ENCODE measurements around the gene TMEM94. TPM values are rescaled to one million over a fixed set of nuclear protein-coding genes. Genes with fewer than 3 reads are reported as not detected.
"Not testable (repeated sequence)": the region's sequence is repeated elsewhere in the genome, so short reads cannot be mapped to it uniquely, and the experiment has no call there.

The TMEM94 gene
- total and polyA plus RNA-seq, 8 donors = 29.9 to 64.9 (median 39.3) TPM

GRCh38 chr17:75447951-75448856 lies 8.2 kb upstream of the TMEM94 start:
- ATAC-seq = no peak
- WGBS, 2 donors = 69 to 73% methylated on average over 17 of the region's 17 CpGs

DNA sequence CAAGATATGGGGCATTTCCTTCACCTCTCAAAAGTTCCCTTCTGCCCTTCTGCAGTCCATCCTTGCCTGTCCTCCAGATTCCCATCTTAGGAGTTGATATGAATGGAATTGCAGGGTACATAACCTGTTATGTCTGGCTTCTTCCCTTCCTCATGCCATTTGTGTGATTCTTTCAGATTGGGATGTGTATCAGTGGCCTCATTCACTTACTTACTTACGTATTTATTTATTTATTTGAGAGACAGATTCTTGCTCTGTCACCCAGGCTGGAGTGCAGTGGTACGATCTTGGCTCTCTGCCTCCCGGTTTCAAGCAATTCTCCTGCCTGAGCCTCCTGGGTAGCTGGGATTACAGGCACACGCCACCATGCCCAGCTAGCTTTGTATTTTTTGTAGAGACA lies 6.2 kb upstream of the TMEM94 start:
- FAIRE-seq (no peak), DNase-seq (no peak), ATAC-seq (no peak)
- Histone ChIP-seq H3K4me3 (no peak overlapping the region), H3K27me3 (no peaks in the 10 kb centered on the region), H3K36me3 (no peaks in the 10 kb centered on the region), H3K27ac (no peak overlapping the region), H3K4me1 (no peaks in the 10 kb centered on the region), H3K9me3 (no peaks in the 10 kb centered on the region)
- 72 to 78% methylated on average over 4 of the region's 4 CpGs for WGBS, 2 donors
- intact Hi-C loops (cut with DNase I) = no loop called here
- TF ChIP-seq, protein P1, sequence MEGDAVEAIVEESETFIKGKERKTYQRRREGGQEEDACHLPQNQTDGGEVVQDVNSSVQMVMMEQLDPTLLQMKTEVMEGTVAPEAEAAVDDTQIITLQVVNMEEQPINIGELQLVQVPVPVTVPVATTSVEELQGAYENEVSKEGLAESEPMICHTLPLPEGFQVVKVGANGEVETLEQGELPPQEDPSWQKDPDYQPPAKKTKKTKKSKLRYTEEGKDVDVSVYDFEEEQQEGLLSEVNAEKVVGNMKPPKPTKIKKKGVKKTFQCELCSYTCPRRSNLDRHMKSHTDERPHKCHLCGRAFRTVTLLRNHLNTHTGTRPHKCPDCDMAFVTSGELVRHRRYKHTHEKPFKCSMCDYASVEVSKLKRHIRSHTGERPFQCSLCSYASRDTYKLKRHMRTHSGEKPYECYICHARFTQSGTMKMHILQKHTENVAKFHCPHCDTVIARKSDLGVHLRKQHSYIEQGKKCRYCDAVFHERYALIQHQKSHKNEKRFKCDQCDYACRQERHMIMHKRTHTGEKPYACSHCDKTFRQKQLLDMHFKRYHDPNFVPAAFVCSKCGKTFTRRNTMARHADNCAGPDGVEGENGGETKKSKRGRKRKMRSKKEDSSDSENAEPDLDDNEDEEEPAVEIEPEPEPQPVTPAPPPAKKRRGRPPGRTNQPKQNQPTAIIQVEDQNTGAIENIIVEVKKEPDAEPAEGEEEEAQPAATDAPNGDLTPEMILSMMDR (IDR thresholded peaks at IDR 0.05) = no peak

More at GRCh38 chr17:75447951-75448856, 8.2 kb upstream of the TMEM94 start:
- DNase-seq (no peak), FAIRE-seq (no peak)
- H3K9me3 ChIP-seq = no peaks in the 10 kb centered on the region
- no peaks in the 10 kb centered on the region for H3K36me3 ChIP-seq
- H3K27me3 ChIP-seq = no peaks in the 10 kb centered on the region
- no peak overlapping the region for H3K4me3 ChIP-seq
- TF ChIP-seq, protein P1 (IDR thresholded peaks at IDR 0.05) = no peak
- no peak overlapping the region for H3K27ac ChIP-seq
- intact Hi-C loops (cut with DNase I) = no loop called here
- H3K4me1 ChIP-seq = no peaks in the 10 kb centered on the region

GRCh38 chr17:75454193-75454592 lies 2.2 kb upstream of the TMEM94 start:
- no peaks in the 10 kb centered on the region for H3K27me3 ChIP-seq
- TF ChIP-seq, protein P1 (IDR thresholded peaks at IDR 0.05) = no peak
- peaks cover 0 to 15% (median 4%) of the 10 kb centered on the region in 3 donors for H3K4me1 ChIP-seq
- no peaks in the 10 kb centered on the region for H3K9me3 ChIP-seq
- H3K36me3 ChIP-seq = no peaks in the 10 kb centered on the region
- FAIRE-seq (no peak), DNase-seq (no peak), ATAC-seq (no peak)
- intact Hi-C loops (cut with DNase I) = no loop called here
- no peak overlapping the region for H3K27ac ChIP-seq
- no peak overlapping the region for H3K4me3 ChIP-seq

DNA sequence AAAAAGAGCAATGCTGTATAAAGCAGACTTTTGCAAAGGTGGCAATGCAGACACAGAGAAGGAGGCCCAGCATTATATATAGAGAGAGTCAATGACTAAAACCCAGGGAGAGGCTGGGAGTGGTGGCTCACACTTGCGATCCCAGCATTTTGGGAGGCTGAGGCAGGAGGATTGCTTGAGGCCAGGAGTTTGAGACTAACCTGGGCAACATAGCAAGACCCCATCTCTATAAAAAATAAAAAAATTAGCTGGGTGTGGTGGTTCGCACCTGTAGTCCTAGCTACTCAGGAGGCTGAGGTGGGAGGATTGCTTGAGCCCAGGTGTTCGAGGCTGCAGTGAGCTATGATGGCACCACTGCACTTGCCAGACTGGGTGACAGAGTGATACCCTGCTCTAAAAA lies 1.8 kb upstream of the TMEM94 start:
- FAIRE-seq; H3K9me3 ChIP-seq; DNase-seq; H3K27ac ChIP-seq; H3K27me3 ChIP-seq; H3K4me3 ChIP-seq; ATAC-seq; intact Hi-C loops (cut with DNase I); H3K36me3 ChIP-seq: not testable (repeated sequence)
- H3K4me1 ChIP-seq = peaks cover 0 to 15% (median 4%) of the 10 kb centered on the region in 3 donors
- WGBS, 2 donors = 94 to 99% methylated on average over 3 of the region's 3 CpGs

GRCh38 chr17:75456039-75456416 lies 407 bp upstream of the TMEM94 start:
- DNase-seq (peak in 1 of 6 donors; percentile 13), FAIRE-seq (no peak), ATAC-seq (peak; percentile 36 to 58 (median 46))
- 0 to 3% methylated on average over 13 of the region's 13 CpGs for WGBS, 2 donors
- H3K4me1 ChIP-seq = peaks cover 0 to 15% (median 4%) of the 10 kb centered on the region in 3 donors
- intact Hi-C loops (cut with DNase I) = no loop called here
- no peaks in the 10 kb centered on the region for H3K36me3 ChIP-seq
- no peaks in the 10 kb centered on the region for H3K27me3 ChIP-seq
- H3K4me3 ChIP-seq = peak overlapping the region; percentile 80 to 94 (median 82)
- peak overlapping the region; percentile 41 to 87 (median 77) for H3K27ac ChIP-seq
- TF ChIP-seq, protein P1 (IDR thresholded peaks at IDR 0.05) = no peak
- H3K9me3 ChIP-seq = no peaks in the 10 kb centered on the region
